ENCODE data around the gene CEP131.

The CEP131 gene

DNA sequence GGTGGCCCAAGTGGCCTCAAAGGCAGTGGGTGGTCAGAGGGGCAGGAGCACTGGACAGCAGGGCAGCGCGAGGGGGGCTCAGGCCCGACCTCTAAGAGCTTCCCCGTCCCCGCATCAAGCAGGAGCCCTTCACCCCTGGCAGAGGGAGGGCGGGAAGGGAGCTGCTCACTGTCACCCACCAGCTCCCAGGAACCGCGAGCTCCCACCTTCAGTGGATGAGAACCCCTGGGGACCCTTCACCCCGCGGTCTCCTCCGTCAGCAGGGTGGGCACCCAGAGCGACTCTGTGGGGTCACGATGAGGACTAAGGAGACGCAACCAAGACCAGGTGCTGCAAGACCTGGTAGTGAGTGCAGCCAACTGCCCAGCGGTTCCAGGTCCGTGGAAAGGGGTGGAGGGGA lies 13.6 kb downstream of the CEP131 start:
- Histone ChIP-seq H3K36me3 (ENCODE audit: control insufficient read depth in 2 of 2, insufficient read depth in 1 of 2, low read length in 2 of 2) (peaks cover 17 to 43% of the 10 kb centered on the region in 2 experiments; a peak in 2 of 3 replicates), H3K4me1 (ENCODE audit: control insufficient read depth, insufficient read depth, low read length) (no peaks in the 10 kb centered on the region), H3K4me3 (ENCODE audit: low read depth, low read length) (no peak overlapping the region), H3K27ac (ENCODE audit: extremely low read depth, low read depth, low read length) (no peak overlapping the region), H3K9me3 (ENCODE audit: control insufficient read depth, insufficient read depth, low read depth, low read length) (no peaks in the 10 kb centered on the region)
- no peak for TF ChIP-seq BCL11A (tag by site-specific recombination; IDR thresholded peaks at IDR 0.05; ENCODE audit: low read depth)
- TF ChIP-seq GLIS2 (tag by site-specific recombination; IDR thresholded peaks at IDR 0.05), result no peak
- no peak for TF ChIP-seq ZNF391 (tag by site-specific recombination; IDR thresholded peaks at IDR 0.05; ENCODE audit: borderline replicate concordance, low read depth)
- TF ChIP-seq, protein P1, sequence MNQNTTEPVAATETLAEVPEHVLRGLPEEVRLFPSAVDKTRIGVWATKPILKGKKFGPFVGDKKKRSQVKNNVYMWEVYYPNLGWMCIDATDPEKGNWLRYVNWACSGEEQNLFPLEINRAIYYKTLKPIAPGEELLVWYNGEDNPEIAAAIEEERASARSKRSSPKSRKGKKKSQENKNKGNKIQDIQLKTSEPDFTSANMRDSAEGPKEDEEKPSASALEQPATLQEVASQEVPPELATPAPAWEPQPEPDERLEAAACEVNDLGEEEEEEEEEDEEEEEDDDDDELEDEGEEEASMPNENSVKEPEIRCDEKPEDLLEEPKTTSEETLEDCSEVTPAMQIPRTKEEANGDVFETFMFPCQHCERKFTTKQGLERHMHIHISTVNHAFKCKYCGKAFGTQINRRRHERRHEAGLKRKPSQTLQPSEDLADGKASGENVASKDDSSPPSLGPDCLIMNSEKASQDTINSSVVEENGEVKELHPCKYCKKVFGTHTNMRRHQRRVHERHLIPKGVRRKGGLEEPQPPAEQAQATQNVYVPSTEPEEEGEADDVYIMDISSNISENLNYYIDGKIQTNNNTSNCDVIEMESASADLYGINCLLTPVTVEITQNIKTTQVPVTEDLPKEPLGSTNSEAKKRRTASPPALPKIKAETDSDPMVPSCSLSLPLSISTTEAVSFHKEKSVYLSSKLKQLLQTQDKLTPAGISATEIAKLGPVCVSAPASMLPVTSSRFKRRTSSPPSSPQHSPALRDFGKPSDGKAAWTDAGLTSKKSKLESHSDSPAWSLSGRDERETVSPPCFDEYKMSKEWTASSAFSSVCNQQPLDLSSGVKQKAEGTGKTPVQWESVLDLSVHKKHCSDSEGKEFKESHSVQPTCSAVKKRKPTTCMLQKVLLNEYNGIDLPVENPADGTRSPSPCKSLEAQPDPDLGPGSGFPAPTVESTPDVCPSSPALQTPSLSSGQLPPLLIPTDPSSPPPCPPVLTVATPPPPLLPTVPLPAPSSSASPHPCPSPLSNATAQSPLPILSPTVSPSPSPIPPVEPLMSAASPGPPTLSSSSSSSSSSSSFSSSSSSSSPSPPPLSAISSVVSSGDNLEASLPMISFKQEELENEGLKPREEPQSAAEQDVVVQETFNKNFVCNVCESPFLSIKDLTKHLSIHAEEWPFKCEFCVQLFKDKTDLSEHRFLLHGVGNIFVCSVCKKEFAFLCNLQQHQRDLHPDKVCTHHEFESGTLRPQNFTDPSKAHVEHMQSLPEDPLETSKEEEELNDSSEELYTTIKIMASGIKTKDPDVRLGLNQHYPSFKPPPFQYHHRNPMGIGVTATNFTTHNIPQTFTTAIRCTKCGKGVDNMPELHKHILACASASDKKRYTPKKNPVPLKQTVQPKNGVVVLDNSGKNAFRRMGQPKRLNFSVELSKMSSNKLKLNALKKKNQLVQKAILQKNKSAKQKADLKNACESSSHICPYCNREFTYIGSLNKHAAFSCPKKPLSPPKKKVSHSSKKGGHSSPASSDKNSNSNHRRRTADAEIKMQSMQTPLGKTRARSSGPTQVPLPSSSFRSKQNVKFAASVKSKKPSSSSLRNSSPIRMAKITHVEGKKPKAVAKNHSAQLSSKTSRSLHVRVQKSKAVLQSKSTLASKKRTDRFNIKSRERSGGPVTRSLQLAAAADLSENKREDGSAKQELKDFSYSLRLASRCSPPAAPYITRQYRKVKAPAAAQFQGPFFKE (tag by site-specific recombination; IDR thresholded peaks at IDR 0.05; ENCODE audit: borderline replicate concordance), result no peak
- TF ChIP-seq ZNF404 (tag by site-specific recombination; IDR thresholded peaks at IDR 0.05), result no peak
- TF ChIP-seq ZNF701 (tag by site-specific recombination; IDR thresholded peaks at IDR 0.05), result no peak
- no peak for TF ChIP-seq ZNF558 (tag by site-specific recombination; IDR thresholded peaks at IDR 0.05)
- no peak for TF ChIP-seq ZNF548 (tag by site-specific recombination; IDR thresholded peaks at IDR 0.05)
- no peak for TF ChIP-seq ZNF2 (tag by site-specific recombination; IDR thresholded peaks at IDR 0.05)
- no peak for TF ChIP-seq SP2 (tag by site-specific recombination; IDR thresholded peaks at IDR 0.05)
- no peak for TF ChIP-seq ZNF121 (tag by site-specific recombination; IDR thresholded peaks at IDR 0.05)
- no peak for TF ChIP-seq ZNF585B (tag by site-specific recombination; IDR thresholded peaks at IDR 0.05)
- TF ChIP-seq FEZF1 (tag by site-specific recombination; IDR thresholded peaks at IDR 0.05), result no peak
- TF ChIP-seq ZNF146 (tag by site-specific recombination; IDR thresholded peaks at IDR 0.05), result no peak
- TF ChIP-seq ZNF335 (tag by site-specific recombination; conservative IDR thresholded peaks at IDR 0.05), result no peak
- no peak for TF ChIP-seq ZNF660 (tag by site-specific recombination; IDR thresholded peaks at IDR 0.05)
- TF ChIP-seq ZNF843 (tag by site-specific recombination; IDR thresholded peaks at IDR 0.05), result no peak
- no peak for TF ChIP-seq ZSCAN30 (tag by site-specific recombination; IDR thresholded peaks at IDR 0.05)
- TF ChIP-seq, protein P2, sequence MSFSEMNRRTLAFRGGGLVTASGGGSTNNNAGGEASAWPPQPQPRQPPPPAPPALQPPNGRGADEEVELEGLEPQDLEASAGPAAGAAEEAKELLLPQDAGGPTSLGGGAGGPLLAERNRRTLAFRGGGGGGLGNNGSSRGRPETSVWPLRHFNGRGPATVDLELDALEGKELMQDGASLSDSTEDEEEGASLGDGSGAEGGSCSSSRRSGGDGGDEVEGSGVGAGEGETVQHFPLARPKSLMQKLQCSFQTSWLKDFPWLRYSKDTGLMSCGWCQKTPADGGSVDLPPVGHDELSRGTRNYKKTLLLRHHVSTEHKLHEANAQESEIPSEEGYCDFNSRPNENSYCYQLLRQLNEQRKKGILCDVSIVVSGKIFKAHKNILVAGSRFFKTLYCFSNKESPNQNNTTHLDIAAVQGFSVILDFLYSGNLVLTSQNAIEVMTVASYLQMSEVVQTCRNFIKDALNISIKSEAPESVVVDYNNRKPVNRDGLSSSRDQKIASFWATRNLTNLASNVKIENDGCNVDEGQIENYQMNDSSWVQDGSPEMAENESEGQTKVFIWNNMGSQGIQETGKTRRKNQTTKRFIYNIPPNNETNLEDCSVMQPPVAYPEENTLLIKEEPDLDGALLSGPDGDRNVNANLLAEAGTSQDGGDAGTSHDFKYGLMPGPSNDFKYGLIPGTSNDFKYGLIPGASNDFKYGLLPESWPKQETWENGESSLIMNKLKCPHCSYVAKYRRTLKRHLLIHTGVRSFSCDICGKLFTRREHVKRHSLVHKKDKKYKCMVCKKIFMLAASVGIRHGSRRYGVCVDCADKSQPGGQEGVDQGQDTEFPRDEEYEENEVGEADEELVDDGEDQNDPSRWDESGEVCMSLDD (tag by site-specific recombination; IDR thresholded peaks at IDR 0.05), result no peak
- TF ChIP-seq ZNF596 (tag by site-specific recombination; IDR thresholded peaks at IDR 0.05), result no peak
- CTCF ChIA-PET, result no interaction called here
- POLR2A ChIA-PET, result interaction anchor here (0.6 kb wide), 1 partner anchor 320 kb away, joined by 3 read pairs; no protein-coding TSS in a partner anchor
